Thoracic aorta (tissue), 2 donors: ENCODE results near the gene DGKZ. TPM values are rescaled to one million over a fixed set of nuclear protein-coding genes. Genes with fewer than 3 reads are reported as not detected.

Experiments
- ATAC-seq: fragments of 150-250 bp; one replicate; pipeline ENCODE4 v1.8.0; 2017; ENCODE audit warnings: low read depth; ENCODE audit not compliant: insufficient number of reproducible peaks, low FRiP score
- DNase-seq: peaks from one replicate; pipeline ENCODE4 v3.0.0-alpha.2; 2020; ENCODE audit warnings: low spot score
- H3K27ac ChIP-seq, 2 donors: fragments of 200-600 bp; sonication (generic); 1 replicate in 1 of 2; 2 replicates in 1 of 2; pipeline ENCODE4 v1.5.1; 2016; ENCODE audit warnings: mild to moderate bottlenecking in 2 of 2, moderate library complexity in 2 of 2
- H3K27me3 ChIP-seq: fragments of 200-600 bp; sonication (generic); replicated peaks from 2 replicates; pipeline ENCODE4 v1.6.0; 2016; ENCODE audit warnings: mild to moderate bottlenecking; ENCODE audit not compliant: insufficient read depth
- H3K36me3 ChIP-seq: fragments of 200-600 bp; sonication (generic); one replicate; pipeline ENCODE4 v1.5.1; 2016
- H3K4me1 ChIP-seq, 2 donors: fragments of 200-600 bp; sonication (generic); 1 replicate in 1 of 2; 2 replicates in 1 of 2; pipeline versions ENCODE4 v1.5.1 to v1.6.0; 2016; ENCODE audit warnings: low read depth in 2 of 2, mild to moderate bottlenecking in 1 of 2; ENCODE audit not compliant: control insufficient read depth in 1 of 2
- H3K4me3 ChIP-seq: fragments of 200-600 bp; sonication (generic); 2 replicates; pipeline ENCODE4 v1.5.1; 2016; ENCODE audit warnings: mild to moderate bottlenecking
- H3K9me3 ChIP-seq: fragments of 200-600 bp; sonication (generic); 2 replicates; pipeline ENCODE4 v1.5.1; 2016
- CTCF ChIP-seq: fragments of 200-600 bp; sonication (generic); IDR thresholded peaks from one replicate; pipeline ENCODE4 v1.5.1; 2019; ENCODE audit warnings: antibody characterized with exemption
- total RNA-seq, 2 donors: library from RNA; depleted of rRNA; stranded (reverse); fragments of >200 nt; gene quantifications; one replicate each; pipeline versions ENCODE4 v1.1.0 to v1.2.3, GENCODE V29; 2016

The DGKZ gene
- total RNA-seq, 2 donors from 2014 or later, result 40.6 to 68.2 TPM

DNA sequence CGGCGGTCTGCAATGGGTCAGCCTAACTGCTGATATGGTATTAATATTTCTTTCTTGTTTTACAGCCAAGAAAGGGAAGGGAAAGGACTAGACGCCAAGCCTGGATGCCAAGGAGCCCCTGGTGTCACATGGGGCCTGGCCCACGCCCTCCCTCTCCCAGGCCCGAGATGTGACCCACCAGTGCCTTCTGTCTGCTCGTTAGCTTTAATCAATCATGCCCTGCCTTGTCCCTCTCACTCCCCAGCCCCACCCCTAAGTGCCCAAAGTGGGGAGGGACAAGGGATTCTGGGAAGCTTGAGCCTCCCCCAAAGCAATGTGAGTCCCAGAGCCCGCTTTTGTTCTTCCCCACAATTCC lies 36.1 kb downstream of the DGKZ start:
- Histone ChIP-seq H3K27ac (no peak overlapping the region), H3K27me3 (no peaks in the 10 kb centered on the region), H3K4me1 (peaks cover 9 to 11% of the 10 kb centered on the region in 2 donors), H3K9me3 (no peaks in the 10 kb centered on the region), H3K36me3 (no peaks in the 10 kb centered on the region), H3K4me3 (no peak overlapping the region)
- DNase-seq (no peak), ATAC-seq (no peak)
- no peak for TF ChIP-seq CTCF

DNA sequence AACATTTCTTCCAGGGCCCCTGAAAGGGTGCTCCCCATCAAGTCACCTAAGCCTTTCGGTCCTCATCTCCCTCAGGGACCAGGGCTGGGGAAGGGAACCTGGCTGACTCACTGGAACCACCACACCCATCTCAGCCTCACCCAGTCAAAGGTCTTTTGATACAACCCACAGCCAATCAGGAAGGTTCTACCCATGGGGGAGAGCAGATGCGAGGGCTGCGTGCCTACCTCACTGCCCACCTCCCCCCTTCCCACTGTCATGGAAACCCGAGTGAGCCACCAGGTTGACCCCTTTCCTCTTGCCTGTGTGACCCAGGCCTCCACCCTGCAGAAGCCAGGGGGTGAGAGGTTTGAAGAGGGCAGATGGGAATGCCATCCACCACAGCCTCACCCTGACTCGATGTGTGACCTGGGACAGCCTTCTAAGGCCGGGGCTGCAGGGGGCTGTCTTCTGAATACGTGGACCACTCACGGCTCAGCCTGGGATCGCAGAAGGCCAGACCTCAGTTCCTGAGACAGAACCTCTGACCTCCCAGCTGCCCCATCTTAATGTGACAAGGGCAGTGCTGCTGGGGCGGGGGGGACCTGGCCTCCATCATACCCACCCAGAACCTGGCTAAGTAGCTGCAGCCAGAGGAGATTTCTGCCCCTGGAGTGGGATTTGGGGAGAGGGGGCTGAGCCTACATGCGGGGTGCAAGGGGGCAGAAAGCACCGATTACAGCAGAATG lies 36.9 kb downstream of the DGKZ start:
- Histone ChIP-seq H3K27ac (no peak overlapping the region), H3K36me3 (no peaks in the 10 kb centered on the region), H3K27me3 (no peaks in the 10 kb centered on the region), H3K4me1 (peaks cover 10 to 12% of the 10 kb centered on the region in 2 donors), H3K9me3 (no peaks in the 10 kb centered on the region), H3K4me3 (no peak overlapping the region)
- TF ChIP-seq CTCF, result no peak
- no peak for ATAC-seq
- DNase-seq, result no peak

- no peak overlapping the region for H3K27ac ChIP-seq
- TF ChIP-seq CTCF, result no peak
- no peaks in the 10 kb centered on the region for H3K9me3 ChIP-seq
- no peak overlapping the region for H3K4me3 ChIP-seq
- peaks cover 14 to 22% of the 10 kb centered on the region in 2 donors for H3K4me1 ChIP-seq
- no peaks in the 10 kb centered on the region for H3K36me3 ChIP-seq
- peaks cover 7% of the 10 kb centered on the region for H3K27me3 ChIP-seq
- ATAC-seq, result no peak
- DNase-seq, result no peak
Observed at GRCh38 chr11:46385169-46386004, 38.1 kb downstream of the DGKZ start.

GRCh38 chr11:46386005-46386578 lies 38.8 kb downstream of the DGKZ start:
- Histone ChIP-seq H3K4me1 (peaks cover 14 to 23% of the 10 kb centered on the region in 2 donors), H3K9me3 (no peaks in the 10 kb centered on the region), H3K27me3 (peaks cover 14% of the 10 kb centered on the region), H3K27ac (no peak overlapping the region), H3K4me3 (no peak overlapping the region), H3K36me3 (no peaks in the 10 kb centered on the region)
- ATAC-seq, result no peak
- TF ChIP-seq CTCF, result no peak
- no peak for DNase-seq

DNA sequence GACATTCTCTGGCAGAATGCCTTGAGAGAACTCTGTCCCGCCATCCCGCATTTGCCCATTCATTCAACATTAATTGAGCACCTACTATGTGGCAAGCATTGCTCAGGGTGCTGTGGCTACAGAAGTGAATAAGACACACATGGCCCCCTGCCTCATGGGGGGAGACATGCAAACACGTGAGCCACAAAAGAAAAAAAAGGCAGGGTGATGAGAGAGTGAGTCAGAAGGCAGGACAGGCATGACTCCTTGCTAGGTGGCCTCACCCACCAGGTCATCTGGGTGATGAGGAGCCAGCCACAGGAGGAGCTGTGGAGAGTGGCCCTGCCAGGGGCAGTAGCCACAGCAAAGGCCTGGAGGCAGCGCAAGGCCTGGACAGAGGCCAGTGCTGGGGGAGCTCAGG lies 39.4 kb downstream of the DGKZ start:
- Histone ChIP-seq H3K27me3 (peaks cover 14% of the 10 kb centered on the region), H3K9me3 (no peaks in the 10 kb centered on the region), H3K27ac (no peak overlapping the region)

More for the DNA sequence above, 39.4 kb downstream of the DGKZ start:
- Histone ChIP-seq H3K4me1 (peaks cover 14 to 27% of the 10 kb centered on the region in 2 donors), H3K4me3 (no peak overlapping the region), H3K36me3 (no peaks in the 10 kb centered on the region)
- DNase-seq (no peak), ATAC-seq (no peak)
- TF ChIP-seq CTCF, result no peak
